CD4-positive, alpha-beta T cell treated with Interleukin-10 for 1 hour (primary cell): ENCODE data around the gene LCN12.
A peak's percentile ranks its signal among the peaks of the same experiment; 100 is the strongest.

ENCODE experiments used
- DNase-seq: peaks from one replicate; pipeline ENCODE4 v3.0.0-alpha.2; 2020

The LCN12 gene

GRCh38 chr9:136927343-136928271 lies 24.5 kb upstream of the LCN12 start:
- DNase-seq, result no peak

GRCh38 chr9:136928591-136928990 lies 23.5 kb upstream of the LCN12 start:
- DNase-seq, result no peak

DNA sequence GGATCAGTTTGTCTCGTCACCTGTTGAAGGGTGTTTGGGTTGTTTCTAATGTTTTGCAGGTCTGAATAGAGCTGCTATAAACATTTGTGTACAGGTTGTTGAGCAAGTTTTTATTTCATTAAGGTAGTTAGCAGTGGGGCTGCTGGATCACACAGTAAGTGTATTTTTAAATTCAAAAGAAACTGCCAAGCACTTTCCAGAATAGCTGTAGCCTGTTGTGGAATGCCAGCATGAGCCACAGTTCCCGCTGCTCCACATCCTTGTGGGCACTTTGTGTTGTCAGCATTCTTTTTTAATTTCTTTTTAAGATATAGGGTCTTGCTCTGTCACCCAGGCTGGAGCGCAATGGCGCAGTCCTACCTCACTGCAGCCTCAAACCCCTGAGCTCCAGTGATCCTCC lies 22.1 kb upstream of the LCN12 start:
- no peak for DNase-seq

DNA sequence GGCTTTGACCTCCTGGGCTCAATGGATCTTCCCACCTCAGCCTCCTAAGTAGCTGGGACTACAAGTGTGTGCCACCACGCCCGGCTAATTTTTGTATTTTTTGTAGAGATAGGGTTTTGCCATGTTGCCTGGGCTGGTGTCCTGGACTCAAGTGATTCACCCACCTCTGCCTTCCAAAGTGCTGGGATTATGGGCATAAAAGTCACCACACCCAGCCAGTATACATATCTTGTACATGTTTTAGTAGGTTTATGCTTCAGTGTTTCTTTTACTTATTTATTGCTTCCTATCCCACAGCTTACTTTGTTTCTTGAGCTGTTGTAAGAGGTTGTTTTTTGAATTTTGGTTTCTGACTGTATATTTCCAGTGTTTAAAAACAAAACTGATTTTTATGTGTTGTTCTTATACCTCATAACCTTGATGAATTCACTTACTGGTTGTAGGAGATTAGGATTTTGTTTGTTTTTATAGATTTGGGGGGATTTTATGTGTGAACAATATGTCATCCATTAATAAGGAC lies 20.4 kb upstream of the LCN12 start:
- no peak for DNase-seq

- no peak for DNase-seq
These were observed 17.8 kb upstream of the LCN12 start for GRCh38 chr9:136934277-136934676.

DNA sequence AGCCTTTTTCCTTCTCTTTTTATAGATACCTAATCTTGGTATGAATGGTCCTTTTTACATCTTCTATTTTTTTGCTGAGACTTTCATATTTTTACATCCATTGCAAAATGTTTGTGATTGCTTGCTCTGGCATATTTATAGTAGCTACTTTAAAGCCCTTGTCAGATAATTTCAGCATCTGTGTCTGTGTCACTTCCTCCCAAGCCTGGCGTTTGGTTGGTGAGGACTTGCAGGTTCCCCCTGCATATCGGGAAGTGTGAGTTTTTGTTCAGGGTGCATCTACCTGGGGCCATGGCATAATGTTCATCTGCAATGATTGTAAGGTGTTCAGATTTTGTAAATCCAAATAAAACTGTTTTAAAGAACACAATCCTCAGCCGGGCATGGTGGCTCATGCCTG lies 16.4 kb upstream of the LCN12 start:
- no peak for DNase-seq

DNA sequence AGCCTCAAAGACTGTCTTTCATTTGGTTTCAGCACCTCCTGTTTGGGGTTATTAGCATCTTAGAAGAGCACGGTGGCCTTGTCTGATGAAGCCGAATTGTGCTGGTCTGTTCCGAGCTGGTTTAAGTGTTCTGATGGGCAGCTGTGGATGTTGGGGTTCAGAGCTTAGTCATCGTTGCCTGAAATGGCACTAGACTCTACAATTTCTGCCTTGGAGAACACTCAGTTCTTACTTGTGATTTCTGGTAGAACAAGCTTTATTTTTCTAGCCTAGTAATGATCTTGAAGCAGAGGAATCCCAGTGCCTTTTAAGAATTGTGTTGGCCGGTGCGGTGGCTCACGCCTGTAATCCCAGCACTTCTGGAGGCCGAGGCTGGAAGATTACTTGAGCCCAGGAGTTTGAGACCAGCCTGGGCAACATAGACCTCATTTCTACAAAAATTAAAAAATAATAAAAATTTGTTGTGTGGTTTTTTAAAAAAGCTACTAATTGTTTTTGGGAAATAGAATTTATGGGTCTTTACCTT lies 15.4 kb upstream of the LCN12 start:
- no peak for DNase-seq

- DNase-seq, result no peak
These were observed 14.7 kb upstream of the LCN12 start for GRCh38 chr9:136937186-136938001.

DNA sequence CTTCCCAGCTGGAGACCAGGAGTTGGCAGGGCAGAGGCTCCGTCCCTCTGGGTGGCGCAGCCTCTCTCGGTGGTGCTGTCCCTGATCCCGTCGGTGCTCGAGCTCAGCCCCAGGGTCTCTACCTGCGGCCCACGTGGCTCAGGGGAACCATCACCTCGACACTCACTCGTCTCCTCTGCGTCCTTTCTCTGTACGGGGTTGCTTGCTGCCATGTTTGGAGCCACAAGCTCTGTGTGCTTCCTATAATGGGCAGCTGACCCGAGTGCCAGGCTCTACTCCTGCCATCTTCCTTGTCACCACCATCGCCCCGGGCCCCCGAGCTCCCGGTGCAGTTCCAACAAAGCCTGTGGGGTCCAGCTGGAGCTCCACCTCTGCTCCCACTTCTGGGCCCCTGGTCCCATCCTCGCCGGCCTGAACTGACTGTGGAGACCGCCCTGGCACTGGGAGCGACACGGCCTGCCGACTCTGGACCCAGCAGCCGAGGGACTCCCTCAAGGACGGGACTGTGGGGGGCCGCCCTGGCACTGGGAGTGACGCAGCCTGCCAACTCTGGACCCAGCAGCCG lies 12.6 kb upstream of the LCN12 start:
- no peak for DNase-seq

DNA sequence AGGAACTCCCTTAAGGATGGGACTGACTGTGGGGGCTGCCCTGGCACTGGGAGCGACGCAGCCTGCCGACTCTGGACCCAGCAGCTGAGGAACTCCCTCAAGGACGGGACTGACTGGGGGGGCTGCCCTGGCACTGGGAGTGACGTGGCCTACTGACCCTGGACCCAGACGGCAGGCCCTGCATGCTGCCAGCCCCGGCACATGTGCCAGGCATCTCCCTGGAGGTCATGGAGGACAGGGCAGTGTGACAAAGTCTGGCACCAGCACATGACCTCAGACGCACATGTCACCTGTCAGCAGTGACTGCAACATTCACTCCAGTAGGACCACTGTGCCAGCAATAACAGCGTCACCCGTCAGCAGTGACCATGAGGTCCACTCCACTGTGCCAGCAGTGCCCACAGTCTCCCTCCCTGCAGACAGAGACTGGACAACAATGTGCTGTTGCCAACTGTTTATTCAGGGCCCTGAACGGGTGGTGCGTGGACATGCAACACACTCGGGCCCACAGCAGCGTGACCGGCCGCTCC lies 12.0 kb upstream of the LCN12 start:
- no peak for DNase-seq

DNA sequence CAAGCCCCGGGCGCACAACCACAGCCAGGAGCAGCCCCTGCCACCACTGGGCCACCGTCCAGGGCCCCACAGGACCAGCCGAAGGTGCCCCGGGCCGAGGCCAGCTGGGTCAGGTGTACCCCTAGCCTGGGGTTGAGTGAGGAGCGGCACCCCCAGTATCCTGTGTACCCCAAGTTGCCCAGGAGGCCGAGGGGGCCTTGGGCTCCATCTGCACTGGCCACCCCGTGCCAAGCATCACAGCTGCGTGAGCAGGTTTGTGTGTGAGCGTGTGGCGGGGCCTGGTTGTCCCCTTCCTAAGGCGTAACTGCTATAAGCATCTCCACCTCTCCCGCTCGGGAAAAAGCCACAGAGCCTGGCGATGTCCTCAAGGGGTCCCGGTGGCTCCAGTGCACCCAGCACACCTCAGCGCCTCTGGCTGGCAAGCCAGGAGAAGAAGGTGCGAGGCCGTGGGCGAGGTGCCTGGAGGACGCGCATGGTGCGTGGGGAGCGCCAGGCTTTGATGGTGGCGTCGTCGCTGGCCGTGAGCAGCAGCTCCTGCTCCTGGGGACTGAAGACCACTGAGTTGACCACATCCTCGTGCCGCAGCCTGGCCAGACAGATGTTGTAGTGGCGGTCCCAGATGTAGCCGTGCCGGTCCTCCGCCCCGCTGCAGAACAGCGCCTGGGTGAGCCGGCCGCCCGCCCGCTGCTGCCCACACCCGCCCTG lies 11.4 kb upstream of the LCN12 start:
- DNase-seq, result no peak

DNA sequence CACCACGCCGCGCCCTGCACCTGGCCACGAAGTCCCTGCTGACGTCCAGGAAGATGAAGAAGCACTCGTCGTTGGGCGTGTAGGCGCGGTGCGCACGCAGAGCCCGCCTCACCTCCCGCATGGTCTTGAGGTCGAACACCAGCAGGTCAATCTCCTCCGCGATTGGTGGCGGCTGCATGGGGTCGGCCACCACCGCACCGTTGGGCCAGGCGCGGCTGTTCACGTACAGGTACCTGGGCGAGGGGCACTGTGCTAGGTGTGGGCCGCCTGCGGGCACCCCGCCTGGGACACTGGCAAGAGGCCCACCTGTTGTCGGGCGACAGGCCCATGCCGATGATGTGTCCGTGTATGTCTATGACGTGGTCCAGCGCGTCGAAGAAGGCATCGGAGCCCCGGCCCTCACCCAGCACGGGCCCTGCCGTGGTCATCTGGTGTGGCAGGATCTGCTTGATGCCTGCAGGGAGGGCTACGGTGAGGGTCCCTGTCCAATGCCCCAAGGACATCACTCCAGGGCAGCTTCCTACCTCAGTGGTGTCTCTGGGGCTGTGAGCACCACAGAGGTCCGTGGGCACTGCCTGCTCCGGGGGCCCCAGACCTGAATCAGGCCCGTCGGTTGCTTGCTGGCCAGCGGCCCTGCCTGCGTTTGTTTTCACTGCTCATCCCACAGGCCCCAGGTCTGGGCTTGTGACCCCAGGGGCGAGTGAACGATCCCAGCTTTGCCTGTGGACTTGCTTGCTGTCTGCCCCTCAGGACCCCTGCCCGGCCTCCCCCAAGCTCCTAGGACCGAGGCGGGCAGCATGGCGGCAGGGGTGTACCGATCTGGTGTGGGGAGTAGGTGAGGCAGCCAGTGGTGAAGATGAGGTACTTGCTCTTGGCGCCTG lies 10.6 kb upstream of the LCN12 start:
- no peak for DNase-seq

- DNase-seq, result no peak
These were observed 9.8 kb upstream of the LCN12 start for GRCh38 chr9:136942112-136942880.

DNA sequence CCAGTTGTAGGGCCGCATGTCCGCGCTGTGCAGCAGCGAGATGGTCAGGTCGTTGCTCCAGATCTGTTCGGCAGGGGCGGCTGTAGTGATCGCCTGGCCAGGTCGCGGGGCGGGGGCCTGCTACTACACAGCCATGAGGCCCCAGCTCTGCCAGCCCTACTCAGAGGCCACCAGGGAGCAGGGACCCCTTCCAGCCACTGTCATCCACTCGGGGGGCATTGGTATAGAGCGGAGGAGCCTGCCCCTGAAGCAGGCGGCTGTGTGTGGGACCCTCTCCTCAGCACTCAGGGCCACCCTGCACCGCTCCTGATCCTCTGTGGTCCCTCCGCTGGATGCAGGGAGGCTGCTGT lies 9.2 kb upstream of the LCN12 start:
- no peak for DNase-seq

- DNase-seq, result no peak
These were observed 8.5 kb upstream of the LCN12 start for GRCh38 chr9:136943291-136944211.

DNA sequence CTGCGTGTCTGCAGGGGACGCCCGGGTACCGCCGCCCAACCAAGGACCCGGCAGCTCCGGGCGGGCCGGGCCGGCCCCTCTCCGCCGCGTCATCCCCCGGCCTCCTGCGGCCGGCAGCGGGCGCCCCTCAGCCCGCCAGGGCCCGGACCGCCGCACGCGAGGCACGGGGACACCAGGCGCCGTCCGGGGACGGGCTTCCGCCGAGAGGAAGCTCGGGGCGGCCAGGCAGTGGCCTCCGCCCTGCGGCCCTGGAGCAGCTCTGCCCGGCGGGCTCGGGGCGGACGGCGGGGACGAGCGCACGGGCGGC lies 7.9 kb upstream of the LCN12 start:
- DNase-seq, result no peak

DNA sequence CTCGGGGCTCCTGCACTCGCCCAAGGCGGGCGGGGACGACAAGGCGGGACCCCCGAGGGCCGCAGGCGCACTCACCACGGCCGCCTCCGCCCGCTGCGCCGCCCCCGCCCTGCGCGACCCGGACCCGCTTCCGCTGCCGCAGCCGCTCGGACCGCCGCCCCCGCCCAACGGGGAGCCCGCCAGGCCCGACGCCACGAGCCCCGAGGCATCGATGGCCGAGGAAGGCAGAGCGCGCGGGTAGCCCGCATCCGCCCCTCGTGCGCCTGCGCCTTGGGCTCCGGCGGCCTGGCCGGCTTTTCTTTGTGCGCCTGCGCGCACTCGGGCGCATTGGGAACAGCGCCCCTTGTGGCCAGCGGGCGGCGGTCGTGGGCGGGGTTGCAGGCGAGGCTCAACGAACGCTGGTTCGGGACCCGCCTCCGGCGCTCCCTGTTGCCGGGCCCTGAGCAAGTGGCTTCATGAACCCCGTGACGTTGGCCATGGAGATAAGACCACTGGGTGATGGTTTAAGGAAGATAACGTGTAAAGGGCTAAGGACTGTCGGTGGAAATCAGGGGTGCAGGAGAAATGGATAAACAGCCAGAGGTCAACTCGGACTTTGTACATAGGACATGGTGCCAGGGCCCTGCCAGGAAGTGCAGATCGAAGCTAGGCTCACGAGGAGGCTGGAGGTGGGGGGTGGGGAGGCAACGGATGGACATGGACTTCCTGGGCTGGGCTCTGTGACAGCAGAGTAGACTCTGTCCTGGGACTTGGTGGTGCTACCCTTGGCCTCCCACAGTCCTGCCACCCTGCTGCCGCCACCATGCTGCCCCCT lies 7.3 kb upstream of the LCN12 start, which contains the start of the genes C8G and FBXW5:
Gene C8G, plus strand, starts transcription at position 725 of the 814 bp plus-strand sequence. Its CDS starts 78 bp downstream, at position 803.
Gene FBXW5, minus strand, starts transcription at position 220 of the 814 bp plus-strand sequence. CDS start 655 bp downstream, outside the sequence.
- DNase-seq, result peak; percentile 95
